ENCODE measurements around the gene FAS.

FAS gene

DNA sequence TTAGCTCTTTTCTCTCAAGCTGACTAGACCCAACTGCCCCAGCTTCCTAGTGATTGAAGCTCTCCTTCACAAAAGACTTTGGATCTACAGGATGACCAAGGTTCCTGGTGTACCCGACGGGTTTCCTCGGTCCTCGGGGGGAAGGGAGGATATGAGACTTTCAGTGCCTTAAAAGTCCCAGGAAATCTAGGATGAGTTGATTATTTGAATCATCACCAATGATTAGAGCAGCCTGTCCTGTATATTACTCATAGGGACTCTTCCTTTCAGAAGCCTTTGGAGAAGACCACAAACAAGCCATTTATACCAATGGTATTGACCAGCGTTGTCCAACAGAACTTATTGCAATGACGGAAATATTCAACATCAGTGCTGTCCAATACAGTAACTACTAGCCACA lies 31.9 kb upstream of the FAS start:
- TF ChIP-seq CTCF (IDR thresholded peaks at IDR 0.05; ENCODE audit: low read depth, low read length) = no peak
- H3K4me3 ChIP-seq (replicated peaks in 1 of 2; ENCODE audit: low read depth in 2 of 2, low read length in 2 of 2) = no peak overlapping the region
- peak in 1 of 2 donors; percentile 63 for DNase-seq (ENCODE audit: low read depth in 2 of 2)

- no peak overlapping the region for H3K4me3 ChIP-seq (replicated peaks in 1 of 2; ENCODE audit: low read depth in 2 of 2, low read length in 2 of 2)
- DNase-seq (ENCODE audit: low read depth in 2 of 2) = no peak
- TF ChIP-seq CTCF (IDR thresholded peaks at IDR 0.05; ENCODE audit: low read depth, low read length) = no peak
Measured at GRCh38 chr10:88960802-88961201, 29.8 kb upstream of the FAS start.

DNA sequence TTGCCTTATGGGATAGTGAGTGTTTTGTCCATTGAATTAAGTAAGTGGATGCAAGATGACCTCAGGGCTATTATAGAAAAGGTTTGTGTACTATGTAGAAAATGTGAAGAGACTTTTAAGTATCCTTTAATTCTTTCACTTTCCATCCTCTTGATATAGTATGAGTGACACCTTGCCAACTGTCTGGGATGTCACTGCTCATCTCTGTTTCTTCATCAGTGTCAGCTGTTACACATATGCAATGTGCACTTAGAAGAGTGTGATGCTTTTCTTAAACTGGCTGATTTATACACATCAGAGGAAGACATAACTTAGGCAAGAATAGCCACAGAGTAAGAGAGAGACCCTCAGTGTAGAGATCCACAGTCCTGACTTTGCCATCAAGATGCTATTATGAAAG lies 29.3 kb upstream of the FAS start:
- no peak for DNase-seq (ENCODE audit: low read depth in 2 of 2)
- no peak for TF ChIP-seq CTCF (IDR thresholded peaks at IDR 0.05; ENCODE audit: low read depth, low read length)
- H3K4me3 ChIP-seq (replicated peaks in 1 of 2; ENCODE audit: low read depth in 2 of 2, low read length in 2 of 2) = no peak overlapping the region

DNA sequence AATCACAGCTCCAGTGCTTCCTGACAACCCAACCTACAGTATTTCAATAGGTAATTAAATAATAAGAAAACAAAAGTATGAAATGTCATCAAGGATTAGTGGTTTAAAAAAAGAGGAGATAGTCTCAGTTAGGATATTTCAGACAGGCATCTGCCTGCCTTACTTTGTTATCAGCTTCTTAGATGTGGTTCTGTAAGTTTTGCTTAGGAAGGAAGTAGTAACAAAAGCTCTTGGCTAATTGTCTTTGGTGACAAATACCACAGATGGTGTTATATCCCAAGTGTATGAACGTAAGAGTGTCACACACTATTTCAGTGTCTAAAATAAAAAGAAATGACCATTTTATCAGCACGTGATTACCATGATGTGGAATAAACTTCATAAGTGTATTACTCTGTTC lies 28.3 kb upstream of the FAS start:
- no peak overlapping the region for H3K4me3 ChIP-seq (replicated peaks in 1 of 2; ENCODE audit: low read depth in 2 of 2, low read length in 2 of 2)
- no peak for DNase-seq (ENCODE audit: low read depth in 2 of 2)
- TF ChIP-seq CTCF (IDR thresholded peaks at IDR 0.05; ENCODE audit: low read depth, low read length) = no peak

DNA sequence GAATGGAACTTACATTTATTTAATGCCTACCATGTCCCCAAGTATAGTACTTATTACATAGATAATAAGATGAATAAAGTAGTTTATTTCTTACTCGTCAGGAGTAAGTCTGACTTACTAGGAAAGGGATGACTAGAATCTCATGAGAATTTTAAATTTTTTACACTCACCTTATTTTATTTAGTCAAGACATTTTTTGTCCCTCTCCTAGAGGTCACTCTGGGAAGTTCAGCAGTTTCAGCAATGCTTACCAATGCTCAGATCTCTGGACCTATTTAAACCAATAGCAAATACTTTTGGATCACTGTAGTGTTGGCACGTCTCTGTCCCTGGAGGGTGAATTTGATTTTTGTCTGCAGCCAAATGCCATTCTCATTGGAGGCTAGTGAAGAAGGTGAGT lies 27.3 kb upstream of the FAS start:
- no peak for DNase-seq (ENCODE audit: low read depth in 2 of 2)
- H3K4me3 ChIP-seq (replicated peaks in 1 of 2; ENCODE audit: low read depth in 2 of 2, low read length in 2 of 2) = no peak overlapping the region
- no peak for TF ChIP-seq CTCF (IDR thresholded peaks at IDR 0.05; ENCODE audit: low read depth, low read length)

DNA sequence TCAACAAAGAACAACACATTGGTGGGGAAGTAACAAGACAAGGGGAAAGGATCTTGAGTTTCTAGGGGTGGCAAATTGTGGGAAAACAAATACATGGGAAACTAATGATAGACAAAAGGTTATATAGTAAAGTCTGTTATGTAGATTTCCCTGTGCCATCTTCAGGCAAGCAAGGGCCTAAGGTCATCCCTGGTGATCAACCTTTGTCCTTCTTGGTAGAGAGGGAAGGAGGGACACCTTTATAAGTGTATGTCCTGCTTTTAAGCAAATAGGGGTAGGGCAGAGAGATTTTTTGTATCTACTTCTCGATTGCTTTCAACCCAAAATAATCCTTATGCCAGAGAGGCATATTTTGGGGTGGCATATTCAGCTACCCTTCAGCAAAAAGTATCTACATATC lies 26.2 kb upstream of the FAS start:
- TF ChIP-seq CTCF (IDR thresholded peaks at IDR 0.05; ENCODE audit: low read depth, low read length) = no peak
- no peak overlapping the region for H3K4me3 ChIP-seq (replicated peaks in 1 of 2; ENCODE audit: low read depth in 2 of 2, low read length in 2 of 2)
- DNase-seq (ENCODE audit: low read depth in 2 of 2) = no peak

GRCh38 chr10:88964869-88965415 lies 25.7 kb upstream of the FAS start:
- TF ChIP-seq CTCF (IDR thresholded peaks at IDR 0.05; ENCODE audit: low read depth, low read length) = no peak
- peak in 1 of 2 donors; percentile 35 for DNase-seq (ENCODE audit: low read depth in 2 of 2)
- H3K4me3 ChIP-seq (replicated peaks in 1 of 2; ENCODE audit: low read depth in 2 of 2, low read length in 2 of 2) = no peak overlapping the region

All from cardiac fibroblast (primary cell).